ENCODE data around the gene RETREG3.
"Not testable (repeated sequence)": the region's sequence is repeated elsewhere in the genome, so short reads cannot be mapped to it uniquely, and the experiment has no call there.

RETREG3 gene

DNA sequence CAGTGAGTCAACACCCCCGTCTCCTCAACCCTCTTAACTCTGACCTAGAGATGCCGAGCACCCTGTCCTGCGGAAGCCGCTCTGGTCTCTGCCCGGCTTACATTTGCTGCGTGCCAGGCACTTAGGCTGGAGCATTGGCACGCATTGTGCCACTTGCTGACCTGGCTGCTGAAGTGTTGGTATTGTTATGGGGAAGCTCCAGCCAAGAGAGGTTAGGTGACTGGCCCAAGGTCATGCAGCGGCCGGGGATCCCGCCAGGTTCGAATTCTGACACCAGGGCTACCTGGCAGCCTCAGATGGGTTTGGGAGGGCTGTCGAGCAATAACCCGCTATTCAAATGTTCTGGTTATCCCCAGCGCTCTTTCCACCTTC lies 61.5 kb downstream of the RETREG3 start:
- no peak for DNase-seq (ENCODE audit: low read depth)
- H3K4me3 ChIP-seq (ENCODE audit: low read length) = no peak overlapping the region

GRCh38 chr17:42547001-42547461 lies 62.1 kb downstream of the RETREG3 start:
- TF ChIP-seq, protein P1, sequence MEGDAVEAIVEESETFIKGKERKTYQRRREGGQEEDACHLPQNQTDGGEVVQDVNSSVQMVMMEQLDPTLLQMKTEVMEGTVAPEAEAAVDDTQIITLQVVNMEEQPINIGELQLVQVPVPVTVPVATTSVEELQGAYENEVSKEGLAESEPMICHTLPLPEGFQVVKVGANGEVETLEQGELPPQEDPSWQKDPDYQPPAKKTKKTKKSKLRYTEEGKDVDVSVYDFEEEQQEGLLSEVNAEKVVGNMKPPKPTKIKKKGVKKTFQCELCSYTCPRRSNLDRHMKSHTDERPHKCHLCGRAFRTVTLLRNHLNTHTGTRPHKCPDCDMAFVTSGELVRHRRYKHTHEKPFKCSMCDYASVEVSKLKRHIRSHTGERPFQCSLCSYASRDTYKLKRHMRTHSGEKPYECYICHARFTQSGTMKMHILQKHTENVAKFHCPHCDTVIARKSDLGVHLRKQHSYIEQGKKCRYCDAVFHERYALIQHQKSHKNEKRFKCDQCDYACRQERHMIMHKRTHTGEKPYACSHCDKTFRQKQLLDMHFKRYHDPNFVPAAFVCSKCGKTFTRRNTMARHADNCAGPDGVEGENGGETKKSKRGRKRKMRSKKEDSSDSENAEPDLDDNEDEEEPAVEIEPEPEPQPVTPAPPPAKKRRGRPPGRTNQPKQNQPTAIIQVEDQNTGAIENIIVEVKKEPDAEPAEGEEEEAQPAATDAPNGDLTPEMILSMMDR (conservative IDR thresholded peaks at IDR 0.05; ENCODE audit: low read depth, low read length) = no peak
- H3K4me3 ChIP-seq (ENCODE audit: low read length) = no peak overlapping the region
- no peak for DNase-seq (ENCODE audit: low read depth)

More for the DNA sequence above, 61.5 kb downstream of the RETREG3 start:
- TF ChIP-seq, protein P1 (conservative IDR thresholded peaks at IDR 0.05; ENCODE audit: low read depth, low read length) = no peak

DNA sequence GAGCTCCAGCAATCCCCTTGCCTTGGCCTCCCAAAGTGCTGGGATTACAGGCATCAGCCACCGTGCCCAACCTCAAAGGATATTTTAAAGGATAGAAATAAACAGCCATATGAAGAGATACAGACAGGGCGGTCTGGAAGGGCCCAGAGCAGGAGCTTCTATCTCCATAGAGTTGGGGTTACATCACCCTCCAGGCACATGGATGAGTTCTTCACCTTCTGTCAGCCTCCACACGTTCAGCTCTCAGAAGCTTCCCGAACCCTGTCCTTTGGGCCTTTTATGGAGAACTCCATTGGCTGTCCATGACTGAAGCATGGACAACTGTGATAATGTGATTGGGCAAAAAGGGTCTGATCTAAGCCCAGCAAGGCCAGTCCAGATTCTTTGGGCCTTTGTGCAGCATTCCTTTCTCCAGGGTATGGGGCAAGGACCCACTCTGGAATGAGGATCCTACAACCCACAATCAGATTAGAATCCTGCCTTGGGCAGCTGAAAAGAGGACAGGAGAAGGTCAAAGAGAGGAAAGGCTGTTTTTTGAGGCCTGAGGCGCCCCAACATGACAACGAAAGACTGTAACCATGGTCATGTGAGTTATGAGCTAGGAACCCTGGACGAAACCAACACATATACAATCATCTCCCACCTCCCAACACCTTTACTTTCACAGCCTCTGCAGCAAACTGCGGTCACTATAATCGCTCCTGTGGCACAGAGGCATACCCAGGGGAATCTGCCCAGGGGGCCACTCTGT lies 63.2 kb downstream of the RETREG3 start:
- not testable (repeated sequence) for H3K4me3 ChIP-seq (ENCODE audit: low read length); DNase-seq (ENCODE audit: low read depth)

GRCh38 chr17:42544874-42545283 lies 64.3 kb downstream of the RETREG3 start:
- no peak for DNase-seq (ENCODE audit: low read depth)
- TF ChIP-seq, protein P1 (conservative IDR thresholded peaks at IDR 0.05; ENCODE audit: low read depth, low read length) = no peak
- H3K4me3 ChIP-seq (ENCODE audit: low read length) = no peak overlapping the region

DNA sequence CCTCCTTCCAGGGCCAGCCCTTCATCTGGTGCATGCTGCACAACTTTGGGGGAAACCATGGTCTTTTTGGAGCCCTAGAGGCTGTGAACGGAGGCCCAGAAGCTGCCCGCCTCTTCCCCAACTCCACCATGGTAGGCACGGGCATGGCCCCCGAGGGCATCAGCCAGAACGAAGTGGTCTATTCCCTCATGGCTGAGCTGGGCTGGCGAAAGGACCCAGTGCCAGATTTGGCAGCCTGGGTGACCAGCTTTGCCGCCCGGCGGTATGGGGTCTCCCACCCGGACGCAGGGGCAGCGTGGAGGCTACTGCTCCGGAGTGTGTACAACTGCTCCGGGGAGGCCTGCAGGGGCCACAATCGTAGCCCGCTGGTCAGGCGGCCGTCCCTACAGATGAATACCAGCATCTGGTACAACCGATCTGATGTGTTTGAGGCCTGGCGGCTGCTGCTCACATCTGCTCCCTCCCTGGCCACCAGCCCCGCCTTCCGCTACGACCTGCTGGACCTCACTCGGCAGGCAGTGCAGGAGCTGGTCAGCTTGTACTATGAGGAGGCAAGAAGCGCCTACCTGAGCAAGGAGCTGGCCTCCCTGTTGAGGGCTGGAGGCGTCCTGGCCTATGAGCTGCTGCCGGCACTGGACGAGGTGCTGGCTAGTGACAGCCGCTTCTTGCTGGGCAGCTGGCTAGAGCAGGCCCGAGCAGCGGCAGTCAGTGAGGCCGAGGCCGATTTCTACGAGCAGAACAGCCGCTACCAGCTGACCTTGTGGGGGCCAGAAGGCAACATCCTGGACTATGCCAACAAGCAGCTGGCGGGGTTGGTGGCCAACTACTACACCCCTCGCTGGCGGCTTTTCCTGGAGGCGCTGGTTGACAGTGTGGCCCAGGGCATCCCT lies 65.7 kb downstream of the RETREG3 start:
- no peak for DNase-seq (ENCODE audit: low read depth)
- no peak overlapping the region for H3K4me3 ChIP-seq (ENCODE audit: low read length)
- TF ChIP-seq, protein P1 (conservative IDR thresholded peaks at IDR 0.05; ENCODE audit: low read depth, low read length) = no peak

DNA sequence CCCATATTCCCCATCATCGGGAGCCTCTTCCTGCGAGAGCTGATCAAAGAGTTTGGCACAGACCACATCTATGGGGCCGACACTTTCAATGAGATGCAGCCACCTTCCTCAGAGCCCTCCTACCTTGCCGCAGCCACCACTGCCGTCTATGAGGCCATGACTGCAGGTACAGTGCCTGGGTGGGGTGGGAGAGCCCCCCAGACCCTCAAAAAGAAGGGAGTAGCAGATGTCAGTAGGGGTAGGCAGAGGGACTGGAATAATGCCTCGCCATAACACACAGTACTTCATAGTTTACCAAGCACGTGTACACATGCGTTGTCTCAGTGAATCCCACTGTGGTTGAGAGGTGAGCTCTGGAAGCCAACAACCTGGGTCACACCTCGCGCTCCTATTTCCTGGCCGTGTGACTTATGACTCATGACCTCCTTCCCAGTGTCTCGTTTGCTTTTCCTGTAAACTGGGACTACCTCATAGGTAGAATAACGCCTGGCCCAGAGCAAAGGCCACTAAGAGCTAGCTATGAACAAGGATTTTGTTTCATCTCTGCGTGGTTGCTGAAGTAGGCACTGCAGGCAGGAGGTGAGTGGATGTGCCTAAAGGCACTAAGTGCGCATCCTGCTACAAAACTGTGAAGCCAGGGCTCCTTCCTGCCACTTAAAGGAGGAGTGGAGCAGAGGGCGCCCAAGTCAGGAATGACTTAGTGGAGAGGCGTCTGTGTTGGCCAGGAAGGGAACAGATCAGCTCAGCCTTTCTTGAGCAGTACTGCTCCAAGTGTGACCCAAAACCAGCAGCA lies 67.9 kb downstream of the RETREG3 start:
- no peak for DNase-seq (ENCODE audit: low read depth)
- TF ChIP-seq, protein P1 (conservative IDR thresholded peaks at IDR 0.05; ENCODE audit: low read depth, low read length) = no peak
- no peak overlapping the region for H3K4me3 ChIP-seq (ENCODE audit: low read length)

GRCh38 chr17:42540558-42540957 lies 68.6 kb downstream of the RETREG3 start:
- DNase-seq (ENCODE audit: low read depth); H3K4me3 ChIP-seq (ENCODE audit: low read length): not testable (repeated sequence)

Measured in retinal pigment epithelial cell (primary cell).